MM.1S (cell line): ENCODE data around the gene UCHL5.

Experiments
- CTCF ChIP-seq: fragments of 300-600 bp; sonication (generic); IDR thresholded peaks from 2 replicates; pipeline ENCODE4 v1.5.1; 2016; ENCODE audit warnings: antibody characterized with exemption, low read length, mixed read lengths
- EZH2 ChIP-seq: fragments of 300-600 bp; sonication (generic); optimal IDR thresholded peaks from 2 replicates; pipeline ENCODE3; 2017; ENCODE audit warnings: low read depth, mild to moderate bottlenecking, antibody characterized with exemption, low read length, mixed read lengths
- EZH2phosphoT487 ChIP-seq: fragments of 300-600 bp; sonication (generic); IDR thresholded peaks from 2 replicates; pipeline ENCODE4 v1.6.1; 2018; ENCODE audit warnings: antibody characterized with exemption, low read length

GRCh38 chr1:193040011-193040410 is 19.1 kb downstream of the UCHL5 start:
- TF ChIP-seq CTCF (no peak), EZH2 (no peak), EZH2phosphoT487 (no peak)
